Hypothalamus (tissue), 51 donors: ENCODE results near the gene KCNH1.
A peak's percentile ranks its signal among the peaks of the same experiment; 100 is the strongest.

Experiments used
- DNase-seq, 51 donors: peaks; one replicate each; lab custom pipeline; 2025; lab: John Stamatoyannopoulos, UW

KCNH1 gene, protein sequence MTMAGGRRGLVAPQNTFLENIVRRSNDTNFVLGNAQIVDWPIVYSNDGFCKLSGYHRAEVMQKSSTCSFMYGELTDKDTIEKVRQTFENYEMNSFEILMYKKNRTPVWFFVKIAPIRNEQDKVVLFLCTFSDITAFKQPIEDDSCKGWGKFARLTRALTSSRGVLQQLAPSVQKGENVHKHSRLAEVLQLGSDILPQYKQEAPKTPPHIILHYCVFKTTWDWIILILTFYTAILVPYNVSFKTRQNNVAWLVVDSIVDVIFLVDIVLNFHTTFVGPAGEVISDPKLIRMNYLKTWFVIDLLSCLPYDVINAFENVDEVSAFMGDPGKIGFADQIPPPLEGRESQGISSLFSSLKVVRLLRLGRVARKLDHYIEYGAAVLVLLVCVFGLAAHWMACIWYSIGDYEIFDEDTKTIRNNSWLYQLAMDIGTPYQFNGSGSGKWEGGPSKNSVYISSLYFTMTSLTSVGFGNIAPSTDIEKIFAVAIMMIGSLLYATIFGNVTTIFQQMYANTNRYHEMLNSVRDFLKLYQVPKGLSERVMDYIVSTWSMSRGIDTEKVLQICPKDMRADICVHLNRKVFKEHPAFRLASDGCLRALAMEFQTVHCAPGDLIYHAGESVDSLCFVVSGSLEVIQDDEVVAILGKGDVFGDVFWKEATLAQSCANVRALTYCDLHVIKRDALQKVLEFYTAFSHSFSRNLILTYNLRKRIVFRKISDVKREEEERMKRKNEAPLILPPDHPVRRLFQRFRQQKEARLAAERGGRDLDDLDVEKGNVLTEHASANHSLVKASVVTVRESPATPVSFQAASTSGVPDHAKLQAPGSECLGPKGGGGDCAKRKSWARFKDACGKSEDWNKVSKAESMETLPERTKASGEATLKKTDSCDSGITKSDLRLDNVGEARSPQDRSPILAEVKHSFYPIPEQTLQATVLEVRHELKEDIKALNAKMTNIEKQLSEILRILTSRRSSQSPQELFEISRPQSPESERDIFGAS

DNA sequence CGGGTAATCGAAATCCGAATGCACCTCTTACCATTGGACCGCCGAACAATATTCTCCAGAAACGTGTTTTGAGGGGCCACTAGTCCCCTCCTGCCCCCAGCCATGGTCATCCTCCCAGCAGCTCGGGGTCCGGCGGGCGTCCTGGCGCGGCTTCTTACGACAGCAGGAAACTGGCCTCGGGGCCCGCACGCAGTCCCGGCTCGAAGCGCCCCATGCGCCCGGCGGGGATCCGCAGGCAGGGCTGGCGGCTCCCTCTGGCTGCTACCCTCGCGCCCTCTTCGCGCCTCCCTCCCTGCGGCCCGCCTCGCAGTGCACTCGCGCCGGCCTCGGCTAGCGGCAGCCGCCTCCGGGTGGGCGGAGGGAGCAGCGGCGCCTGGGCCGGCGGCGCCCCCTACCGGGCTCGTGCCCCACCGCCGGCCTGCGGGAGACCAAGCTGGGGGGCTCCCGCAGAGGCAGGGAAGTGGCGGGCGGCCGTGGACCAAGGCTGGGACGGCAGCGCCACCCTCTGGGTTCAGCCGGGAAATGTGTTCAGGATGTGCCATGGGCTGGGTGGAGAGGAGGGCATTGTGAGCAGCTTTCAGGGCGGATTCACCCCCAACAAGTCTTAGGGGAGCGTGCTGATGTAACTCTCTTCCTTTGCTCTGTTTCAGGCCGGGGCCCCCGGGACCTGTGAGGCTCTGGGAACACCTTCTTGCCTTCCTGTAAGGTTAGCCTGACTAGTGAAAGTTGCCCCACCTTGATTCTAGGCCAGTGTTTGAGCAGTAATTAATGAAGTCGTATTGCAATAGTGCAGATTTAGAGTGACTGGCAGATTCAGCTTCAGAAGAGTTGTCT is at the start of gene KCNH1:
TSS of gene KCNH1 (minus strand) at position 313 of the 834 bp plus-strand sequence. CDS start at position 110, 203 bp downstream.
- DNase-seq: peak; percentile 21 to 95 (median 81)

DNA sequence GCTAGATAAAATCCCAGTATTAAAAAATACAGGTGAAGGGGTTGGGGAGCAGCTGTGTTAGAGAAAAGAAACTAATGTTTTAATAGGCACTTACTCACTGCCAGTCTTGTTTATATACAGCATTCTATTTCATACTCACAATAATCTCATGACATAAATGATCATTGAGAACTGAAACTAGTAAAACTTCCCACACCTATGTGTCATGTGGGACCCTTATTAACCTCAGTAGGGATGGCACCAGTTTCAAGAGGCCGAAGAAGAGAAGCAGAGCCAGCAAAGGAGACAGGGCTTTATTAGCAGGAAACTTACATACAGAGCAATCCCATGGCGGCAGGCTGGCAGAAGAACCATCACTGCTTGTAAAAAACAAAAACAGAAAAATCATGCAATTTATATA is 48.8 kb upstream of the KCNH1 start:
- DNase-seq: no peak

DNA sequence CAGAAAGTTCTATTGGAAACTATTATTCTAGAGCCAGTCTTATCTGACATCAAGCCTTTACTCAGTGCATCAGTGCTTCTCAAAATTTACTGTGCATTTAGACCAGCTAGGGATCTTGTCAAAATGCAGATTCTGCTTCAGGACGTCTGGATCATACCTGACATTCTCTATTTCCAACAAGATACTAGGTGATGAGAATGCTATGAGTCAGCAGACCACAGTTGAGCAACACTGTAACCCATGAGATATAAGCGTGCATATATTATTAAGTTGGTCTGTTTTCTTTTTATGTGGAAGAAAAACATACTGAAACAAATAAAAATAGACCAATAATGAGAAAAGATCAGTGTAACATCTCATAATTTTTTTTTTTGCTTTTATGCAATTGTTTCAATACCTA is 40.4 kb upstream of the KCNH1 start:
- no peak for DNase-seq

DNA sequence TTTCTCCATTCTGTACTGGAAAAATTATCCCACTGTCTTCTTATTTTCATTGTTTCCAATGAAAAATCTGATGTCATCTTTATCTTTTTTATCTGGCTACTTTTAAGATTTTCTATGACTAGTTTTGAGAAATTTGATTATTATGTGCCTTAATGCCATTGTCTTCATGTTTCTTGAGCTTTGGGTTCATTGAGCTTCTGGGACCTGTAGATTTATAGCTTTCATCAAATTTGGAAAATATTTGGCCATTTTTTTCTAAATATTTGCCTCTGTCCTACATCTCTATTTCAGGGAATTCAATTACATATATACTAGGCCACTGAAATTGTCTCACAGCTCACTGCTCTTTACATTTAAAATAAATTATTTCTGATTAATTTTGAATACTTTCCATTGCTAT is 38.7 kb upstream of the KCNH1 start:
- DNase-seq: no peak

DNA sequence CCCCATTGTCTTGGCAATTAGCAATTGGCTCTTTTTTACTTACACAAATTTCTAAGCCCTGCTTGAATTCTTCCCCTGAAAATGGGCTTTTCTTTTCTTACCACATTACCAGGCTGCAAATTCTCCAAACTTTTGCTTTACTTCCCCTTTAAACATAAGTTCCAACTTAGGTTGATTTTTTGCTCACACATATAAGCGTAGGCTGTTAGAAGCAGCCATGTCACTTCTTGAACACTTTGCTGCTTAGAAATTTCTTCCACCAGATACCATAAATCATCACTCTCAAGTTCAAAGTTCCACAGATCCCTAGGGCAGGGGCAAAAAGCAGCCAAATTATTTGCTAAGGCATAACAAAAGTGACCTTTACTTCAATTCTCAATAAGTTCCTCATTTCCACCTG is 35.4 kb upstream of the KCNH1 start:
- DNase-seq: no peak

DNA sequence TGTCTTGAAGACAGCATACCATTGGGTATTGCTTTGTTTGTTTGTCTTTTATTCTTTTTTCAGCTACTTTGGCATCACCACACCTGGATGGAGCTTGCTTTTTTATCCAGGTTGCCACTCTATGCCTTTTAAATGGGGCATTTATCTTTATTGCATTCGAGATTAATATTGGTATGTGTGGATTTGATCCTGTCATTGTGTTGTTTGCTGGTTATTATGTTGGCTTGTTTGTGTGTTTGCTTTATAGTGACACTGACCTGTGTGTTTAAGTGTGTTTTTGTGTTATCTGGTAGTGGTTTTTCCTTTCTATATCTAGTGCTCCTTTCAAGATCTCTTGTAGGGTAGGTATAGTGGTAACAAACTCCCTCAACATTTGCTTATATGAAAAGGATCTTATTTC is 24.9 kb upstream of the KCNH1 start:
- DNase-seq: no peak

DNA sequence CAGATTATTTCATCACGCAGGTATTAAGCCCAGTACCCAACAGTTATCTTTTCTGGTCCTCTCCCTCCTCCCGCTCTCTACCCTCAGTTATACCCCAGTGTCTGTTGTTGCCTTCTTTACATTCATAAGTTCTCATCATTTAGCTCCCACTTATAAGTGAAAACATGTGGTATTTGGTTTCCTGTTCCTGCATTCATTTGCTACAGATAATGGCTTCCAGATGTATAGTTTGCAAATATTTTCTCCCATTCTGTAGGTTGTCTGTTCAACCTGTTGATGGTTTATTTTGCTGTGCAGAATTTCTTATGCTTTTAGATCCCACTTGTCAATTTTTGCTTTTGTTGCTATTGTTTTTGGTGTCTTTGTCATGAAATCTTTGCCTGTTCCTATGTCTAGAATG is 21.1 kb upstream of the KCNH1 start:
- DNase-seq: no peak

DNA sequence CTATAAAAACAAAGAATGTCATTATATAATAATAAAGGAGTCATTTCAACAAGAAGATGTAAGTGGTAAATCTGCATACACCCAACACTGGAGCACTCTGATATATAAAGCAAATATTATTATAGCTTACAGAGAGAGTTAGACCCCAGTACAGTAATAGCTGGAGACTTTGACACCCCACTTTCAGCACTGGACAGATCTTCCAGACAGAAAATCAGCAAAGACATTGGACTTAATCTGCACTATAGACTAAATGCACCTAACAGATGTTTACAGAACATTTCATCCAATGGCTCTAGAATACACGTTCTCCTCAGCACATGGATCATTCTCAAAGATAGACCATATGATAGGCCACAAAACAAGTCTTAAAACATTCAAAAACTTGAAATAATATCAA is 20.0 kb upstream of the KCNH1 start:
- DNase-seq: no peak

DNA sequence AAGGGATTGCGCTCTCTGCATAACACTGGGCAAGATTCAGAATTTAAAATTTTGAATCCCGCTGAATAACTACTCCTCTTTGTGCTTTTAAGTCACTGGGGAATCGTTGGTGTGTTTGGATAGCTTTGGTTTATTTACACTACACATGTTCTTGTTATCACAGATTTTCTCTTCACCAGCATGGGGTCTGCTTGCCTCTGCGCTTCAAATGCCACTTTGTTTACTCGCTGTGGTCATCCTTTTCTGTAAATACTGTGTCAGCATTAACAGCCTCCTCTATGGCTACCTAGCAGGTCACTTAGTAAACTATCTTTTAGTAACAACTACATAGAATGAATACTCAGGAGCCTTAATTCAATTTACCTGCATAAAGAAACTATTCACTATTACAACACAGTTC is 14.4 kb upstream of the KCNH1 start:
- no peak for DNase-seq

DNA sequence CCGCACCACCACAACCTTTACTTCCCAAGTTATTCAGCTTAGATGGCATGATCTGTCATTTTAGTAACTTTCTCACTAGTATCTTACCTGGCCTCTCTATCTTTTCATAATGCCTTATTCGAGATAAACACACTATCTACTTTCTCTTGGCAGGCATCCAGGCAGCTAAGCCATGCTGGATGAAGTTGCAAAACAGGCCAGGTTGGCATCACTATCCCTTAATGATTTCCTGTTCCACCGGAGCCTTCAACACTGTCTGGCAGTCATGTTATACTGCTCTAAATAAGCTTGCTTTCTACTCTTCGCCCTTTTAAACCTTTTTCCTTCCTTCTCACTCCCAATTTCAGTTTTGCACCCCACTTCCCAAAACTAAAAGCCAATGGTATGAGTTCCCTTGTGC is 12.0 kb upstream of the KCNH1 start:
- no peak for DNase-seq

DNA sequence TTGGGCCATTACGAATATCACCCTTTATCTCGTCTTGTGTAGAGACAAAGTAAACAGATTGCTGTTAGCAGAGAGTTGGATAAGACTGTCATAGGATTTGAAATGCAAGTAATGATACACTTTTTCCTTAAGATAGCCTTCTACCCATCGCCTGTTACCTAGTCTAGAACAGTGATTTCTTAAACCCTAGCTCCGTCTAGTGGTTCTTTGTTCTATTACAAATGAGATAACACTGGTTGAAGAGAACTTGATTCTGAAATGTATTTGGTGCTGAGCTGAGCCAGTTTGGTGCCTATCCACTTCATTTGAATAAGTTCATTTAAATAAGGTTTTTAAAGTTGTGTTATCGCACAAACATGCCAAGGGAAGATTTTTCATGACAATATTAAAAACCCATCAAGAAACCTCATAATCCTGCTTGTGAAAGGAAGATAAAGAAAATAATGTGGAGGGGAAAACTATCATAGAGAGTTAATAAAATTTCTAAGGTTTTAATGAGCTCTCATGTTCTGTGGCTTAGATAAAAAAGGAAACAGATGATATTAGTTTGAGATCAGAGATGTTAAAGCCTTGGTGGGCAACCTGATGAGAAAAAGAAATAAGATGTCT is 1.5 kb upstream of the KCNH1 start:
- peak in 1 of 51 donors; percentile 51 for DNase-seq

DNA sequence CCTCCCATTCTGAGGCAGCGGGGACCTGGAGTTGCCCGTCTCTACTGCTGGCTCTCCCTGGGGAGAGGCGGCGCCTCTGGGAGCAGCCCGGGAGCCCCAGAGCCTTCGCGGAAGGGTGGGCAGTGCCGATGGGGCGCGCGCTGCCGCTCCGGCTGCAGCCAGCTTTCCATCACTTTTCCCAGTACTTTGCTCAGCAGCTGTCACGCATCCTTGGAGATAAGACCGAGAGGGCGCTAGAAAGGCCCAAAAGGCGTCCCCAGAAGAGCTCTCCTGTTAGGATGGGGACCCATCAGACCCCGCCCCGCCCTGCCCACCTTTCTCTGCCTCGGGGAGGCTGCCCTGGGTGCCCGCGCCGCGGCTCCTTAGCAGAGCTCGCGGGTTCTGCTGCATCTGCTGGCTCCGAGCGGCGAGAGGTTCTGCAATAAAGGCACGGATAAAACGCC is 534 bp downstream of the KCNH1 start:
- DNase-seq: peak in 34 of 51 donors; percentile 2 to 76 (median 42)

DNA sequence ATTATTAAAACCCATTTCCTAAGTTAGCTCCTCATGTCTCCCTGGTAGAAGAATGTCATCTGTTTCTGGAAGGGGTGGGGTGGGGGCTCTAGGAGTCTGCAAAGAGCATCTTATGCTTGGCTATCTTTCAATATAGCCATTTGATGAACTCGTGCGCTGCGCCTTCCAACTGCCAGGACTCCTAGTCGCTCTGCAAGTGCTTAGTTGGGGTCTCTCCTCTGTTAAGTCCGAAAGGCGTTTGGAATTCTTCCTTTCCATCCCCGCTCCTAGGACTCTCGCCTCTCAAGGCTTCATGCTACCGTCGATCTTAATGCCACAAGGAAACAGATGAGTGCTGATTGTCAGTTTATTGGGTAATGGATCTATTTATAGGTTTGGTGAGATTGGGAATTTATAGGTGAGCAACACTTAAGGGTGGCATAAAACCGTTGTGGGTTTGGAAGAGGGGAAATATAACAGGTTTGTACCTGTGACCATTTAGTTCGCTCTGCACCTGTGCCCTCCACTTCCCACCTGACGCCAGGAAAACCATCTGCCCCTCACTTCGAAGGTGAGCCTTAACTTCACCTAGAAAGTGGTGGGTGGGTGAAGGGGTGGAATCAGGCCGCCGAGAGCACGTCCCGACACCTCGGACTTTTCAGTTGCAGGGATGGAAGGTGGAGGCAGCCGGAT is 1.1 kb downstream of the KCNH1 start:
- peak in 7 of 51 donors; percentile 0 to 48 (median 5) for DNase-seq

DNA sequence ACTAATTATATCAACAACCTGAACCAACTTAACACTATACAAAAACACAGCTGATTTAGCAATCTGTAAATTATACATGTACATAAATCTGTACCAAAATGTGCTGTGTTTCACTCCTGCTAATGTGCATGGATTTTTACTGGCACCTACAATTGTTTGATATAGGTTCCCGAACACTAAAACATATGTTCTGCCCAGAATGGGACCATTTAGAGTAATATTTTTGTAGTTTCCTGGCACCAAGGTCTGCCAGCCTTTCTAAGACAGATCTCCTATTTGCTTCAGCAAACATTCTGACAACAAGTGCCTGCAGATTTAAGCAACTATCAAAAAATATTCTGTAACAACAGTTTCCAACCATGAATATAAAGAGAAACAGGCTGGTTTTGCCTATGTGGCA is 4.2 kb downstream of the KCNH1 start:
- no peak for DNase-seq

DNA sequence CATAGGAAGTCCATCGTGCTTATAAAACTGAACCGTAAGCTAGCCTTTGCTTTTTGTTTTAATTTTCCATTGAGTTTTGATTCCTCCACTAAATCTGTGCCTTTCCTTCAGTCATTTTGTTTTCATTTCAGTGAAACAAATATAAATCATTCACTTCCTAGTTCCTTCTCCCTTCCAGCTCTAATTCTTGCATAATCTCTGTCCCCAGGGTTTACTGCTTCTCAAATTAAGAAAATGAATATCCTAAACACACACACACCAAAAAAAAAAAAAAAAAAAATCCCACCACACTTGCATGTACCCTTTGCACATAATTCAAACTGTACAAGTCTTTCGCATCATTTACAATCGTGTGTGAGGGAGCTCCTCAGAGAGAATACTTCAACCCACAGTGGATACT is 6.8 kb downstream of the KCNH1 start:
- no peak for DNase-seq

DNA sequence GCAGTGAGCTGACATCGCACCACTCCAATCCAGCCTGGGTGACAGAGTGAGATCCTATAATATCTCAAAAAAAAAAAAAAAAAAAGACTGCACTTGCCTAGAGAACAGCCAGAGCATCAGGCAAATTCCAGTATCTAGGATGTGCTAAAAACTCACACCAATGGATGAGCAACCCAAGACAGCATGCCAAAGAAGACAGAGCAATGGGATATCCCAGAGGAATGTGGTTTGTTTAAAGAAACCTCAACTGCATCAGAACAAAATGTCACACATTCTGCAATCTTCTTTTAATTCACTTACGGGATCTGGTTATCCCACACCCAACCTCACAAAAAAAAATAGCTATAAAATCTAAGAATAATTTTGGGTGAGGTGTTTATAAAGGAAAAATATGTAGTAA is 7.3 kb downstream of the KCNH1 start:
- DNase-seq: no peak

DNA sequence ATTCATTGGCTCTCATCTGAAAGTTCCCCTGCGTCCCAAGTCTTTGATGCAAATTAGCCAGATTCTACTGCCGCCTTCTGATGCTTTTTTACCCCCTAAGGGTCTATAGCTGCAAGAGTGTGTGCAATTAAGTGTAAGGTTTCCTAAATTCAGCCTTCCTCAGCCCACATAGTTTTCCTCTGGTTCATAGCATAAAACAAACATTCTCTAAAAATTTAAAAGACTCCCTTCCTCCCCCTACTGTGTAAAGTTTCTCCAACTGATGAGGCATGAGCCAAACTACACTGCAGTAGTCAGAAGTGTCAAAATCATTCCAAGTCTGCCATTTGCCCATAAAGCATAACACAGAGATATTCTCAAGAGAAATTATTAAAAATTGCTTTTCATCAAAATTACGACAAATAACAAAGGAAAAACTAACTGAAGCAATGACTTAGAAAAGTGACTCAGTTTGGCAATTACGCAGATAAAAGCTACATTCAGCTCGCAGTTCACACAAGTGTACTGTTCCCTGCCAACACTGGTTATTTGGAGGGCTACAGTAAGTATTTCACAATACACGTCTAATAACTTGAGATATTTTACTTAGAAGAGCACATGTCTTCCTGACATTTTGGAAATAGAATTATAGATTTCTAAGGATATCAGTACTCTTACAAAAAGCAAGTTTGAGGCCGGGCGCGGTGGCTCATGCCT is 15.4 kb downstream of the KCNH1 start:
- DNase-seq: no peak

DNA sequence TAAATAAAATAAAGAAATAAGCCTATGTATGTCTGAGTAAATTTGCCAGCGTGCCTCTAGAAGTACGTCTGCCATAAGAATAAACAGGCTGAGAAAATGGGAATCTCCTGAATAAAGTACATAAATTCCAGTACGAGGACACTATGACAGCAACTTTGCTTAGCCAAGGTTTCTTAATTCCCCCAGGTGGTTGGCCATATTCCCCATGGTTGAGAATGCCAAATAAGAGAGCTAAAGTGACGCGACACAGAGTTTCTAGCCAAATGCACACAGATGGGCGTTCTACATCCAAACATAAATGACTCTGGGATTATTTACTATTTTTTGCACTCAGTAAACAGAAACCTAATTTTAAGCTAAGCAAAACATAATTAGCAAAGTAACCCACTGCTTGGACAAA is 19.5 kb downstream of the KCNH1 start:
- no peak for DNase-seq

DNA sequence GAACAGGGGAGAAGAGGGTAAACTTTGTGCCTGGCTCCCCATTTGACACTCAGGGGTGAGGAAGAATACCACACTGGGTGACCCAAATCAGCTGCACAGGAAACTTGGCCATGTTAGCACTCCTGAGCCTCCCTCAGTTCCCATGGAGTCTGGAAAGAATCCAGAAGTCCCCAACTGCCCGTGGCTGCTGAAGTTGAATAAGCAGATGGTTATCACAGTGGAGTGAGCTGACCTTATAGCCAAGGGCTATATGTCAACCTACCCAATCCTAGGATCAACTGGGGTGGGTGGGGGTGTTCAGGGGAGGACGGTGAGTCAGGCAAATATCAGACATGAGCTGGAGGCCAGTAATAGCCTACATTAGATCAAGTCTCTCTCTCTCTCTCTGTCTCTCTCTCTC is 20.4 kb downstream of the KCNH1 start:
- no peak for DNase-seq
